Right lobe of liver (tissue), 4 donors: ENCODE results near the gene C4BPB.

ENCODE experiments used
- POLR2A ChIP-seq: fragments of 450-650 bp; IDR thresholded peaks from one replicate; pipeline ENCODE4 v1.6.1; 2017; ENCODE audit warnings: antibody characterized with exemption, mild to moderate bottlenecking
- TF ChIP-seq, protein P1 (sequence below), 4 donors: fragments of 200-600 bp in 3 of 4; fragments of 450-650 bp in 1 of 4; IDR thresholded peaks; one replicate each; pipeline versions ENCODE4 v1.5.1 to v1.8.0; 2016 to 2022; ENCODE audit warnings: antibody characterized with exemption in 4 of 4, mild to moderate bottlenecking in 2 of 4
- donor health status: DM: no; HTN: no; CAD: no.
- donor health status: DM: no; HTN: no; CAD: no.
- donor health status: DM: no; HTN: yes; CAD: no.

DNA sequence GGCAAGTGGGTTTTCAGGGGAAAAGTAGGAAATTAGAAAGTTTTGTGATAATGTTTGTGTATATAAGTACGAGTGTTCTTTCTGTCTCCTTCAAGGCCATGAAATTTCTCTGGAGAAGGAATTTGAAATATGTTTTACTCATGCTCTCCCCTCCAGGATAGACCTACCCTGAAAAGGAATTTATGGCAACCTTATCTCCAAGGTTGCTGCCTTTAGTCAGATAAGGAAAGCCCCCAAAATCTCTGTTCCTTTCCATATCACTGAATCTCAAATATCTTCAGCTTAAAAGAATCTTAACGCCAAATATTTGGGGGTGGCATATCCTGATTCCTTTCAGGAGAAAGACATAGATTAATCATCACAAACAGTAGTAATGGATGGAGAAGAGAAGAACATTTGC is 499 bp upstream of the C4BPB start:
- TF ChIP-seq, protein P1, sequence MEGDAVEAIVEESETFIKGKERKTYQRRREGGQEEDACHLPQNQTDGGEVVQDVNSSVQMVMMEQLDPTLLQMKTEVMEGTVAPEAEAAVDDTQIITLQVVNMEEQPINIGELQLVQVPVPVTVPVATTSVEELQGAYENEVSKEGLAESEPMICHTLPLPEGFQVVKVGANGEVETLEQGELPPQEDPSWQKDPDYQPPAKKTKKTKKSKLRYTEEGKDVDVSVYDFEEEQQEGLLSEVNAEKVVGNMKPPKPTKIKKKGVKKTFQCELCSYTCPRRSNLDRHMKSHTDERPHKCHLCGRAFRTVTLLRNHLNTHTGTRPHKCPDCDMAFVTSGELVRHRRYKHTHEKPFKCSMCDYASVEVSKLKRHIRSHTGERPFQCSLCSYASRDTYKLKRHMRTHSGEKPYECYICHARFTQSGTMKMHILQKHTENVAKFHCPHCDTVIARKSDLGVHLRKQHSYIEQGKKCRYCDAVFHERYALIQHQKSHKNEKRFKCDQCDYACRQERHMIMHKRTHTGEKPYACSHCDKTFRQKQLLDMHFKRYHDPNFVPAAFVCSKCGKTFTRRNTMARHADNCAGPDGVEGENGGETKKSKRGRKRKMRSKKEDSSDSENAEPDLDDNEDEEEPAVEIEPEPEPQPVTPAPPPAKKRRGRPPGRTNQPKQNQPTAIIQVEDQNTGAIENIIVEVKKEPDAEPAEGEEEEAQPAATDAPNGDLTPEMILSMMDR (IDR thresholded peaks at IDR 0.05), result no peak
- TF ChIP-seq POLR2A, result no peak
